ENCODE data around the gene TDRD5. TPM values are rescaled to one million over a fixed set of nuclear protein-coding genes. Genes with fewer than 3 reads are reported as not detected.

The TDRD5 gene
- total RNA-seq, 1 donor from 2014 or later: 0.54 TPM

DNA sequence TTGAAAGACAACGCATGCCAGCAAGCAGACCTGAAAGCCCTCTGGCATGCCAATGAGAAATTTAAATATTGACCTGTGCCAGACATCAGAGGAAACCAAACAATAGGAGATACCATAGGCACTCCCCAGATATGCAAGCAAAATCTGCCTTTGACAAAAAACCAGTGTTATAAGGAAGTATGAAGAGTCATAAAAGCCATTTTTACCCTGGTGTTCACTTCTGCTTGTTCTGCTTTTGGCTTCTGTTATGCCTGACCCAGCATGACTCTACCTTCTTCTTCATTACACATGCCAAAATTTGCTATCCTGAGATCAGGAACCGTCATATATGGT lies 42.3 kb upstream of the TDRD5 start:
- no peaks in the 10 kb centered on the region for H3K36me3 ChIP-seq (ENCODE audit: control insufficient read depth, insufficient read depth, low read length)
- TF ChIP-seq, protein P1, sequence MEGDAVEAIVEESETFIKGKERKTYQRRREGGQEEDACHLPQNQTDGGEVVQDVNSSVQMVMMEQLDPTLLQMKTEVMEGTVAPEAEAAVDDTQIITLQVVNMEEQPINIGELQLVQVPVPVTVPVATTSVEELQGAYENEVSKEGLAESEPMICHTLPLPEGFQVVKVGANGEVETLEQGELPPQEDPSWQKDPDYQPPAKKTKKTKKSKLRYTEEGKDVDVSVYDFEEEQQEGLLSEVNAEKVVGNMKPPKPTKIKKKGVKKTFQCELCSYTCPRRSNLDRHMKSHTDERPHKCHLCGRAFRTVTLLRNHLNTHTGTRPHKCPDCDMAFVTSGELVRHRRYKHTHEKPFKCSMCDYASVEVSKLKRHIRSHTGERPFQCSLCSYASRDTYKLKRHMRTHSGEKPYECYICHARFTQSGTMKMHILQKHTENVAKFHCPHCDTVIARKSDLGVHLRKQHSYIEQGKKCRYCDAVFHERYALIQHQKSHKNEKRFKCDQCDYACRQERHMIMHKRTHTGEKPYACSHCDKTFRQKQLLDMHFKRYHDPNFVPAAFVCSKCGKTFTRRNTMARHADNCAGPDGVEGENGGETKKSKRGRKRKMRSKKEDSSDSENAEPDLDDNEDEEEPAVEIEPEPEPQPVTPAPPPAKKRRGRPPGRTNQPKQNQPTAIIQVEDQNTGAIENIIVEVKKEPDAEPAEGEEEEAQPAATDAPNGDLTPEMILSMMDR (IDR thresholded peaks at IDR 0.05; ENCODE audit: insufficient read depth, low read length, poor library complexity, severe bottlenecking): no peak
- no peaks in the 10 kb centered on the region for H3K27me3 ChIP-seq (ENCODE audit: control insufficient read depth, insufficient read depth, low read length)
- DNase-seq (ENCODE audit: low read depth): no peak
- no peak overlapping the region for H3K4me3 ChIP-seq (ENCODE audit: low read depth, low read length)

DNA sequence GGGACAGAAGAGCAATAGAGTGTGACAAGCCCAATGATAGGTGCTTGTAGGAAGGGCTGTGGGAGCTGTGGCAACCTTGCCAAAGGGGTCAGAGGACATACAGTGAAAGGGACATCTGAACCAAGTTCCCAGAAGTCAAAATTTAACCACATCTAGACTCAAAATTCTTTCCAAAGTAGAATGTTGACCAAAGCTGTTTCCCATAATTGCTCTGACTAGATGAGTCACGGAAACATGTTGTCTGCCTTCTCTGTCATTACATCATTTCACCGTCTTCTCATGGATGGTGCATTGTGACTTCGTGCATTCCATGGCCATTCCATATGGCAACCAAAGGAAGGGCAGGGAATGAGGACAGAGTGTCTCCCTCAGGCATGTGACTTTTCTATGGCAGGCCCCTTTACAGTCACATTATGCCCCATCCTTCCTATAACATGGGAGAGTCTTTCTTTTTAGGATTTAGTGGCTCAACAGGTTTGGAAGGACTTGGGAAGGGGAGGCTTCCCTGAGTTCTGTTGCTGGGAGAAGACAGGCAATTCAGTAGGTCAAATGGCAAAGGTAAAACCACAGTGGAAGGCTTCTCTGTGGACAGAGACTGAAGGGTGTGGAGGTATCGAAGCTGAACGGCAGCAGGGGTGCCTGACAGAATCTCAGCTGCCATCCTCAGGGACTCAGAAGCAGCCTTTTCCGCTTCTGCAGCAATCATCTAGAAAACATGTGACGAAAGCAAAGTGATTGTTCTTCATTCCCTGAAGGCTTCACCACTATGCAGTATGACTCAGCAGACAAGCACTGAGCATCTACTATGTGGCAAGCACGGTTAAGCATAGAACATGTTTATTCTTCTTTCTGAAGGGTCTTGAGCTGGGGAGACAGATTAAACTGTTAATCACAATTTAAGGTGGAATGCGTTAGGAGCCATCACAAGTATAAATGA lies 40.6 kb upstream of the TDRD5 start:
- TF ChIP-seq, protein P1 (IDR thresholded peaks at IDR 0.05; ENCODE audit: insufficient read depth, low read length, poor library complexity, severe bottlenecking): no peak
- Histone ChIP-seq H3K4me3 (ENCODE audit: low read depth, low read length) (no peak overlapping the region), H3K27me3 (ENCODE audit: control insufficient read depth, insufficient read depth, low read length) (no peaks in the 10 kb centered on the region), H3K36me3 (ENCODE audit: control insufficient read depth, insufficient read depth, low read length) (no peaks in the 10 kb centered on the region)
- no peak for DNase-seq (ENCODE audit: low read depth)

DNA sequence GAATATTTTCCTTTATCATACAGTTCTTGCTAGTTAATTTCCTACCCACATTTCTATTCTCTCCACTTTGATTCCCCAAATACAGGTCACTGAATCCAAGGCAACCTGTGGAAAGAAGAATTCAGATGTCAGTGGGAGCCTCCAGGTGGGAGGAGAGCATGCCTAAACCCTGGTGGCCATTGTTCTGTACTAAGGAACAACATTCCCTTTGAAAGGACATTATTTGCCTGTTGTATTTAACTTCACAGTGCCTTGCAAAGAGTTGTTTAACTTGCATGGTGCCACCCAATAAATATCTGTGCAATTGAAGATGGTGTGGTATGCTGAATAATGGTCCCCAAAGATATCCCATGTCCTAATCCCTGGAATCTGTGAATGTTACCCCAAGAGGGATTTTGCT lies 37.2 kb upstream of the TDRD5 start:
- TF ChIP-seq, protein P1 (IDR thresholded peaks at IDR 0.05; ENCODE audit: insufficient read depth, low read length, poor library complexity, severe bottlenecking): no peak
- Histone ChIP-seq H3K4me3 (ENCODE audit: low read depth, low read length) (no peak overlapping the region), H3K27me3 (ENCODE audit: control insufficient read depth, insufficient read depth, low read length) (no peaks in the 10 kb centered on the region), H3K36me3 (ENCODE audit: control insufficient read depth, insufficient read depth, low read length) (no peaks in the 10 kb centered on the region)
- DNase-seq (ENCODE audit: low read depth): no peak

DNA sequence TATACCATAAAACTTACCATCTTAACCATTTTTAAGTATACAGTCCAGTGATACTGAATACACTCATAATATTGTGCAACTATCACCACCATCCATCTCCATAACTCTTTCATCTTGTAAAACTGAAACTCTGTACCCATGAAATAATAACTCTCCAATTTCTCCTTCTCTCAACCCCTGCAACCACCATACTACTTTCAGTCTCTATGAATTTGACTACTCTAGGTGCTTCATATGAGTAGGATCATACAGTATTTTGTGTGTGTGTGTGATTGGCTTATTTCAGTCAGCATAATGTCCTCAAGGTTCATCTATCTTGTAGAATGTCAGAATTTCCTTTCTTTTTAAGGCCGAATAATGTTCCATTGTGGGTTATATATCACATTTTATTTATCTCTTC lies 33.6 kb upstream of the TDRD5 start:
- H3K4me3 ChIP-seq (ENCODE audit: low read depth, low read length): no peak overlapping the region
- H3K27me3 ChIP-seq (ENCODE audit: control insufficient read depth, insufficient read depth, low read length): no peaks in the 10 kb centered on the region
- no peaks in the 10 kb centered on the region for H3K36me3 ChIP-seq (ENCODE audit: control insufficient read depth, insufficient read depth, low read length)
- TF ChIP-seq, protein P1 (IDR thresholded peaks at IDR 0.05; ENCODE audit: insufficient read depth, low read length, poor library complexity, severe bottlenecking): no peak
- DNase-seq (ENCODE audit: low read depth): no peak

DNA sequence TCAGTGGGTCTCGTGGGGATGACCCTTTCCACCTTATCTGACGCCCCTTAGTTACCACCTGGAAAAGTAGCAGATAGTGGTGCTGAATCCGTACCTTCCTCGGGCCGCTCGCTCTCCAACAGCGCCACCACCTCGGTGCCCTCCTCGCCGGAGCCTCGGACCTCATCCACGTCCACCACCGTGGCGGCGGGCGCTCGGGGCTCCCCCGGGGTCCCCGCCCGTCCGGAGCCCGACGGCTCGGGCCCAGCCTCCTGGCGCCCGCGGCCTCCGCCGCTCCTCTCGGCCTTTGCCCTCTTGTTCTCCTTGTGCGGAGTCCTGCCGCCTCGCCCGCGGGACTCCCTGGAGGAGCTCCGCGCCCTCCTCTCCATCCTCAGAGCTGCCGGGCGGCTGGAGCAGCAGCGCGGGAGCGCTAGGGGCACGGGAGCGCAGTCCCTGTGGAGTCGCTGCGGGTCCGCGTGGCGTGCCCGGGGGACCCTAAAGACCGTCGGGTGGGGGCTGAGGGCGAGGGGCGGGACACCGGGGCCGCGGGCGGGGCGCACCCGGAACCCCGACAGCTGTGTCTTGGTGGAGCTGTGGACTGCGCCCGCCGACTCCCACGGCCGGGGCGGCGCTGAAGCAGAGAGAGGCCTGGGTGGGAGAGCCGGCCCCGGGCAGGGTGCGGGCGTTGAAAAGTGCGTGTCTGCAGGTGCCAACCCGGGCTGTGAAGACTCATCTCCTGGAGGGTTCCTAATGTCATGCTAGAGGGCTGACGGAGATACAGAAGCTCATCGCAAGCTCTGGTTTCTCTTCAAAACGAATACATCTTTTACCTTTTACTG lies 15.9 kb upstream of the TDRD5 start, which contains the start of gene NPHS2:
Gene NPHS2 (minus strand): TSS at position 452 of the 818 bp plus-strand sequence. CDS start 84 bp downstream, at position 368.
- Histone ChIP-seq H3K4me3 (ENCODE audit: low read depth, low read length) (no peak within 1 kb of the TSS), H3K27me3 (ENCODE audit: control insufficient read depth, insufficient read depth, low read length) (peaks cover 21% of the 10 kb centered on the region), H3K36me3 (ENCODE audit: control insufficient read depth, insufficient read depth, low read length) (no peaks in the 10 kb centered on the region)
- no peak for DNase-seq (ENCODE audit: low read depth)
- TF ChIP-seq, protein P1 (IDR thresholded peaks at IDR 0.05; ENCODE audit: insufficient read depth, low read length, poor library complexity, severe bottlenecking): no peak
